ENCODE results near the gene TBL1X. TPM values are rescaled to one million over a fixed set of nuclear protein-coding genes. Genes with fewer than 3 reads are reported as not detected.
A peak's percentile ranks its signal among the peaks of the same experiment; 100 is the strongest.

TBL1X gene
- total and polyA plus RNA-seq, 2 of the 8 experiments (the other 6 are each of a cell fraction or from before 2014, with no cell fraction given): 13.3 to 25.6 TPM

DNA sequence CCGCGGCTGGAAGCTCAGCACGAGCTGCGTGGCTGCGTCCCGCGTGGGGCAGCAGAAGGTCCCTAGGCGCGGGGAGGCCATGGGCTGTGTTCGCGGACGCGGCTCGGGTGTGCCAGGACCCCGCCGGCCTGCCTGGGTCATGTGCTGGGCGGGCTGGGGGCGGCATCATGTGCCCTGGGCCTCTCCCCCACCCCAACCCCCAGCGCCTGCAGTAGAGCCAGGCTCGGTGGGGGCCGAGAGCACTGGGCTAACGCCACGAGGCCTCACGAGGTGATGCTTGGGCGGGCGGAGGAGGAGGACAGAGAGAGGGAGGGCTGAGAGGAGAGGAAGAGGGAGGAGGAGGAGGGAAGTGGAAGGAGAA is 300.9 kb downstream of the TBL1X start, which contains the start of gene GPR143:
Gene GPR143 (minus strand): TSS at position 111 of the 361 bp plus-strand sequence. CDS start 30 bp downstream, at position 81.
- Histone ChIP-seq H4K8ac (ENCODE audit: extremely low read depth, insufficient read depth, low read length) (peak within 1 kb of the TSS; percentile 79; the same call in 1 of the 2 replicates), H3K4ac (replicated peaks; ENCODE audit: insufficient read length, low read depth, low read length) (no peak within 1 kb of the TSS), H3K4me2 (ENCODE audit: insufficient read depth in 1 of 2, low read depth in 2 of 2, low read length in 2 of 2) (peak within 1 kb of the TSS; percentile 59 to 76), H3K4me3 (ENCODE audit: extremely low read depth in 1 of 4, insufficient read depth in 2 of 4, low read depth in 3 of 4, low read length in 4 of 4) (peak within 1 kb of the TSS; percentile 43 to 66 (median 58)), H2BK120ac (replicated peaks; ENCODE audit: low read depth, low read length) (no peak within 1 kb of the TSS), H3K36me3 (ENCODE audit: control insufficient read depth in 2 of 4, insufficient read depth in 4 of 4, low read length in 3 of 4) (no peaks in the 10 kb centered on the region), H3K18ac (ENCODE audit: extremely low read depth, low read length) (peak within 1 kb of the TSS; percentile 83; the same call in 1 of the 2 replicates), H3K79me2 (ENCODE audit: control insufficient read depth in 1 of 2, insufficient read depth in 2 of 2, low read length in 2 of 2) (peaks cover 0 to 10% of the 10 kb centered on the region in 2 experiments; a peak in 1 of 4 replicates), H3K14ac (ENCODE audit: insufficient read length) (no peak within 1 kb of the TSS), H2BK15ac (ENCODE audit: low read length) (no peak within 1 kb of the TSS; the same call in 1 of the 2 replicates), H3K23ac (ENCODE audit: insufficient read length) (no peak within 1 kb of the TSS), H2AFZ (ENCODE audit: low read length) (peak within 1 kb of the TSS; percentile 53; the same call in 1 of the 2 replicates), H3K79me1 (ENCODE audit: low read depth, low read length) (no peaks in the 10 kb centered on the region), H2BK20ac (ENCODE audit: low read length) (no peak within 1 kb of the TSS), H3K9me3 (ENCODE audit: insufficient read depth in 2 of 2, low read depth in 1 of 2, low read length in 1 of 2) (no peaks in the 10 kb centered on the region), H3K56ac (replicated peaks; ENCODE audit: insufficient read length, low read depth, low read length) (no peak within 1 kb of the TSS), H3K23me2 (ENCODE audit: low read depth, low read length) (0 out of 2 replicates have a peak, but pooled peaks cover 2% of the 10 kb centered on the region), H2BK12ac (ENCODE audit: low read depth, low read length) (no peak within 1 kb of the TSS), H2BK5ac (ENCODE audit: low read depth, low read length) (no peak within 1 kb of the TSS), H3K27ac (ENCODE audit: low read depth, low read length) (no peak within 1 kb of the TSS; the same call in 1 of the 2 replicates), H3K9ac (replicated peaks in 1 of 4; ENCODE audit: extremely low read depth in 1 of 4, low read depth in 3 of 4, low read length in 3 of 4) (peak within 1 kb of the TSS; percentile 51 to 78 (median 64)), H4K20me1 (replicated peaks in 1 of 2; ENCODE audit: control insufficient read depth in 1 of 2, insufficient read depth in 2 of 2, low read length in 2 of 2) (no peaks in the 10 kb centered on the region), H3K4me1 (replicated peaks in 1 of 4; ENCODE audit: control insufficient read depth in 3 of 4, insufficient read depth in 4 of 4, low read length in 3 of 4) (peaks cover 0 to 3% (median 0%) of the 10 kb centered on the region in 4 experiments; a peak in 1 of 7 replicates), H3K27me3 (replicated peaks in 1 of 4; ENCODE audit: control insufficient read depth in 3 of 4, extremely low read depth in 1 of 4, insufficient read depth in 3 of 4, low read length in 3 of 4) (no peaks in the 10 kb centered on the region), H4K5ac (ENCODE audit: insufficient read length, low read depth, low read length) (peak within 1 kb of the TSS; percentile 41), H4K91ac (replicated peaks; ENCODE audit: insufficient read length, low read length) (peak within 1 kb of the TSS; percentile 56), H2AK5ac (ENCODE audit: low read depth, low read length) (no peak within 1 kb of the TSS)
- FAIRE-seq (no peak), DNase-seq (ENCODE audit: low read depth in 1 of 2, low spot score in 2 of 2) (peak in 1 of 2 experiments; percentile 53)
- ChIA-PET POLR2A (ENCODE audit: partially characterized antibody) (interaction anchor here (0.9 kb wide), 1 partner anchor 23 kb away, joined by 3 read pairs; no protein-coding TSS in a partner anchor), CTCF (ENCODE audit: partially characterized antibody) (no interaction called here)
- TF ChIP-seq, protein P1, sequence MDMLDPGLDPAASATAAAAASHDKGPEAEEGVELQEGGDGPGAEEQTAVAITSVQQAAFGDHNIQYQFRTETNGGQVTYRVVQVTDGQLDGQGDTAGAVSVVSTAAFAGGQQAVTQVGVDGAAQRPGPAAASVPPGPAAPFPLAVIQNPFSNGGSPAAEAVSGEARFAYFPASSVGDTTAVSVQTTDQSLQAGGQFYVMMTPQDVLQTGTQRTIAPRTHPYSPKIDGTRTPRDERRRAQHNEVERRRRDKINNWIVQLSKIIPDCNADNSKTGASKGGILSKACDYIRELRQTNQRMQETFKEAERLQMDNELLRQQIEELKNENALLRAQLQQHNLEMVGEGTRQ (IDR thresholded peaks at IDR 0.05; ENCODE audit: low read length): peak; percentile 60
- TF ChIP-seq ZNF274 (IDR thresholded peaks at IDR 0.05; ENCODE audit: borderline replicate concordance, extremely low read depth, low read length): no peak
- TF ChIP-seq, protein P2, sequence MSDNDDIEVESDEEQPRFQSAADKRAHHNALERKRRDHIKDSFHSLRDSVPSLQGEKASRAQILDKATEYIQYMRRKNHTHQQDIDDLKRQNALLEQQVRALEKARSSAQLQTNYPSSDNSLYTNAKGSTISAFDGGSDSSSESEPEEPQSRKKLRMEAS (IDR thresholded peaks at IDR 0.05): peak; percentile 93
- no peak for TF ChIP-seq MAFK (IDR thresholded peaks at IDR 0.05; ENCODE audit: low read depth, low read length)
- TF ChIP-seq RXRA (IDR thresholded peaks at IDR 0.05; ENCODE audit: insufficient read depth, low read depth, low read length): no peak
- TF ChIP-seq SAP30 (IDR thresholded peaks at IDR 0.05; ENCODE audit: insufficient read depth, insufficient replicate concordance, low read length): no peak
- TF ChIP-seq, protein P3, sequence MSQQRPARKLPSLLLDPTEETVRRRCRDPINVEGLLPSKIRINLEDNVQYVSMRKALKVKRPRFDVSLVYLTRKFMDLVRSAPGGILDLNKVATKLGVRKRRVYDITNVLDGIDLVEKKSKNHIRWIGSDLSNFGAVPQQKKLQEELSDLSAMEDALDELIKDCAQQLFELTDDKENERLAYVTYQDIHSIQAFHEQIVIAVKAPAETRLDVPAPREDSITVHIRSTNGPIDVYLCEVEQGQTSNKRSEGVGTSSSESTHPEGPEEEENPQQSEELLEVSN (IDR thresholded peaks at IDR 0.05): peak; percentile 74
- 1% methylated on average over 14 of the region's 26 CpGs; no CpG with 5 or more reads in 1 of the 2 experiments for WGBS, 2 experiments (ENCODE audit: extremely low coverage in 1 of 2, insufficient coverage in 1 of 2, insufficient read length in 1 of 2, insufficient replicate concordance in 2 of 2, low coverage in 1 of 2, low lambda C conversion rate in 2 of 2, missing lambda C conversion rate in 1 of 2)

All from H1 (cell line).